ENCODE measurements around the gene ZFYVE28.

ZFYVE28 gene

DNA sequence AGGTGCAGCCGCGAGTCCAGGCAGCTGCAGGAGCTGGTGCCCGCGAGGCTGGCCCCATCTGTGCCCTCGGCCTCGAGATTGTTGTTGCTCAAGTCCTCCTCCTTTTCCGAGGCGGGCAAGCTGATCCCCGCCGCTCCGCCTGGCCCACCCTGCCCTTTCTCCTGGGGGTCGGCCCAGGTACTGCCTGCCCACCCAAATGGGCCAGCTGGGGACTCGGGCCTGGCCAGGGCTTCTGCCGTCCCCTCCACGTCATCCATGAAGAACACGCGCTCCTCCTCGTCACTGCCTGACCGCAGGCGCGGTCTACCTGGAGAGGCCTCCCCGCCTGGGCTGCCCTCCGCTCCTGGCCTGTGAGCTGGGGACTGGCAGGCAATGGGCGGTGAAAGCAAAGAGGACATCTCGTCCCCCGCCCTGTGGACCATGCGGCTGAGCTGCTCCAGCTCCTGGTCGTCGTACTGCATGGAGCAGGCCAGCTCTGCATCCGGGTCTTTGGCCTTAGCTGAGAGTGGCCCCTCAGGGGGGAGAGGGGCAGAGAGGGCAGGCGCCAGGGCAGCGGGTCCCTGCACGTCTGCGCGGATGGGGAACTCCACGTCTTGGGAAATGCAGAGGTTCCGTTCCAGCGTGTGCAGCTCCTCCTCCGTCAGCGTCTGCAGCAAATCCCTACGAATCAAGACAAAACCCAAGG is 113.4 kb downstream of the ZFYVE28 start:
- no peak for DNase-seq (ENCODE audit: low spot score)
- in situ Hi-C loops (cut with MboI; ENCODE audit: low pct_unique_long_range_greater_than_20kb, low sequenced_read_pairs, unreplicated experiment), result no loop called here
- TF ChIP-seq, protein P1, sequence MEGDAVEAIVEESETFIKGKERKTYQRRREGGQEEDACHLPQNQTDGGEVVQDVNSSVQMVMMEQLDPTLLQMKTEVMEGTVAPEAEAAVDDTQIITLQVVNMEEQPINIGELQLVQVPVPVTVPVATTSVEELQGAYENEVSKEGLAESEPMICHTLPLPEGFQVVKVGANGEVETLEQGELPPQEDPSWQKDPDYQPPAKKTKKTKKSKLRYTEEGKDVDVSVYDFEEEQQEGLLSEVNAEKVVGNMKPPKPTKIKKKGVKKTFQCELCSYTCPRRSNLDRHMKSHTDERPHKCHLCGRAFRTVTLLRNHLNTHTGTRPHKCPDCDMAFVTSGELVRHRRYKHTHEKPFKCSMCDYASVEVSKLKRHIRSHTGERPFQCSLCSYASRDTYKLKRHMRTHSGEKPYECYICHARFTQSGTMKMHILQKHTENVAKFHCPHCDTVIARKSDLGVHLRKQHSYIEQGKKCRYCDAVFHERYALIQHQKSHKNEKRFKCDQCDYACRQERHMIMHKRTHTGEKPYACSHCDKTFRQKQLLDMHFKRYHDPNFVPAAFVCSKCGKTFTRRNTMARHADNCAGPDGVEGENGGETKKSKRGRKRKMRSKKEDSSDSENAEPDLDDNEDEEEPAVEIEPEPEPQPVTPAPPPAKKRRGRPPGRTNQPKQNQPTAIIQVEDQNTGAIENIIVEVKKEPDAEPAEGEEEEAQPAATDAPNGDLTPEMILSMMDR (IDR thresholded peaks at IDR 0.05; ENCODE audit: extremely low read depth, insufficient read depth, missing control alignments), result no peak

DNA sequence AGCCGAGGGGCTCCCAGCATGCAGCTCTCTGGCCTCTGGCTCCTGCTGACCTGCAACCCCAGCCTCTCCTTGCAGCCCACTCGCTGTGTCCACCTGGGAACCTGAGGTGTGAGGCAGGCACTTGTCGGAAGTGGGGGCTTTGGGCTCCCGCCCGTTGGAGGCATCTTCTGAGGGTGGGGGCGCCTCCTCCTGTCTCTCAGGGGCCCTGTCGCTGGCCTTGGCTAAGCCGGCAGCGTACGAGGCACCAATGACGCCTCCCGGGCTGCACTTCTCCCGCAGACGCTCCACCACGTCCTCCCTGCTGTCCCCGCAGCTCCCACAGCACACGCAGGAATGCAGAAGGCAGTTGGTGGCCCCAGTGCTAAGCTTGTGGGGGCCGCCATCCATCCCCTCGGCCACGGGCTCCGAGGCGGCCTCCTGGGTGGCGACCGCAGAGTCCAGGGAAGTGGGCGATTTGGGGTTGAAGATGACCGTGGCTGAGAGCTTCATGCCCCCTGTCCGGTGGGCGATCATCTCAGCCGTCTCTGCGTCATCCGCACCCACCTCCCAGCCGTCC is 114.0 kb downstream of the ZFYVE28 start:
- DNase-seq (ENCODE audit: low spot score), result no peak
- in situ Hi-C loops (cut with MboI; ENCODE audit: low pct_unique_long_range_greater_than_20kb, low sequenced_read_pairs, unreplicated experiment), result no loop called here
- TF ChIP-seq, protein P1 (IDR thresholded peaks at IDR 0.05; ENCODE audit: extremely low read depth, insufficient read depth, missing control alignments), result no peak

DNA sequence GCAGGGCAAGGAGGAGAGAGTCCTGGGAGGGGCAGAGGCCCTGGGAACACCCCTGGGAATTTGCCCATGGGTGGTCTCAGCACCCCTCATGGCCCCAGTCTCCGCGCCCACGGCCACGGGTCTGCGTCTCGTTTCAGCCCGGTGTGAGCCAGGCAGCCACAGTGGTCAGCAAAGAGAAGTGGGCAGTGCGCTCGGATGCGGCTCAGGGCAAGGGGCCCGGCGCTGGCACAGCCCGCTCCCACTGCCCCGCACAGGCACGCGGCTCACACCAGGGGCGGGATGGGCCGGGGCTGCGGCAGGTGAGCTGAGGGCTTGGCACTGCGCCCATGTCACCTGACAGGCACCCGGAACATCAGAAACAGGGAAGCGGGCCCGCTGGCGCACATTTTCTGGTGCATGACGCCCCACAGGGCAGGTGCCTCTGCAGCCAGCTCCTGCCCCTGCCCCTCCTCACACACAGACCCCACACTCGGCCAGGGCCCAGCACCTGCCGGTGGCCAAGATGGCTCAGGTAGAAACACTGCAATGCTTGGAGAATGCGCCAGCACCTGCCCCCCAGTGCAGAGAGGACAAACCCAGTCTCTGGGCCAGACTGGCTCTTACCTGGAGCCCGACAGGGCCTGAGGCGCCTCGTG is 114.6 kb downstream of the ZFYVE28 start:
- DNase-seq (ENCODE audit: low spot score), result no peak
- TF ChIP-seq, protein P1 (IDR thresholded peaks at IDR 0.05; ENCODE audit: extremely low read depth, insufficient read depth, missing control alignments), result no peak

DNA sequence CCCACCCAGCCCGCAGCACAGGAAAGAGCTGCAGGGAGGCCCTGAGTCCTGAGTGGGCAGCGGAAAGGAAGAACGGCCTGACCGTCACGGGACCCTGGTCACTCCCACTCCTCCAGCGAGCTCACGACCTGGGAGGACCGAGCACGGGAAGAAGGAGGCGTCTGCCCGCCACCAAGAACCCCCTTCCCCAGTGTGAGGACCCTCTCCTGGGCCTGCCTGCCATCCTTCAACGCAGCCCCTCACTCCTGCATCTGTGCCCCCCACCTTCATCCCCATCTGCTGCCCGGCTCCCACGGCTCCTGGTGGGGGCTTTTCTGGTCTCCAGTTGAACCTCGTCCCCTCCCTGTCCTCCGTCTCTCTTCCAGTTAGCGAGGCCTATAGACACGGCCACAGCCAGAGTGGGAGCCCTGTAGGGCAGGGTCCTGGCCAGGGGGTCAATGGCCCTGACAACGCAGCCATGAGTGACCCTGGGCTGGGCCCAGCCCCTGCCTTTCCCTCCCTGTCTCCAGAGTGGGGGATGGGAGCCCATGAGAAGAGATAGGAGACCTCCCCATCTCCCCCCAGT is 115.2 kb downstream of the ZFYVE28 start:
- TF ChIP-seq, protein P1 (IDR thresholded peaks at IDR 0.05; ENCODE audit: extremely low read depth, insufficient read depth, missing control alignments), result no peak
- no peak for DNase-seq (ENCODE audit: low spot score)
- in situ Hi-C loops (cut with MboI; ENCODE audit: low pct_unique_long_range_greater_than_20kb, low sequenced_read_pairs, unreplicated experiment), result no loop called here

More for the DNA sequence above, 114.6 kb downstream of the ZFYVE28 start:
- in situ Hi-C loops (cut with MboI; ENCODE audit: low pct_unique_long_range_greater_than_20kb, low sequenced_read_pairs, unreplicated experiment), result no loop called here

DNA sequence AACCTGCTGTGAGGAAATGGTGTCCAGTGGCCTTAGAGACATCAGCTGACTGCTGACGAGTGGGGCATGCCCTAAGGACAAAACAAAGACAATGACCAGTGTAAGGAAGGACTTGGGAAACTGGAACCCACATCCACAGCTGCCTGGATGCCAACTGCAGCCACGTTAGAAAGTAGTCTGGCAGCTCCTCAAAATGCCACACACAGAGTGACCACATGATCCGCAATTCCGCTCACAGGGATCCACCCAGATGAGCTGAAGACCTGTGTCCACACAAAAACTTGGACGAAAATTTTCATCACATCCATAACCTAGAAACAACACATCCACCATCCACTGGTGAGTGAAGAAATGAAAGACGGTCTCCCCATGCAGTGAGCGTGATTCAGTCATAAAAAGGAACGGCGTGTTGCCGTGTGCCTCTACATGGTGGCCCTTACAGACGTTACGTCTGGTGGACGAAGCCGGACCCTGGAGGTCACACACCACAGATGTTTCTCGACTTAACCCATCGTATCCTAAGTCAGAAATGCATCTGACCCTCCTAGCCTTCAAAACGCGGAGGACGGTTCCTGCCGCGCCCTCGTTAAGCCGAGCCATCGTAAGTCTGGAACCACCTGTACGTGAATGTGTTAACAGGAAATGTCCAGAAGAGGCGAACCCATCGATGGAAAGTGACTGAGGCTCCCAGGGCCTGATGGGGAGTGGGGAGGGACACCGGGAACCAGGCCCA is 115.9 kb downstream of the ZFYVE28 start:
- in situ Hi-C loops (cut with MboI; ENCODE audit: low pct_unique_long_range_greater_than_20kb, low sequenced_read_pairs, unreplicated experiment), result no loop called here
- TF ChIP-seq, protein P1 (IDR thresholded peaks at IDR 0.05; ENCODE audit: extremely low read depth, insufficient read depth, missing control alignments), result no peak
- DNase-seq (ENCODE audit: low spot score), result no peak

DNA sequence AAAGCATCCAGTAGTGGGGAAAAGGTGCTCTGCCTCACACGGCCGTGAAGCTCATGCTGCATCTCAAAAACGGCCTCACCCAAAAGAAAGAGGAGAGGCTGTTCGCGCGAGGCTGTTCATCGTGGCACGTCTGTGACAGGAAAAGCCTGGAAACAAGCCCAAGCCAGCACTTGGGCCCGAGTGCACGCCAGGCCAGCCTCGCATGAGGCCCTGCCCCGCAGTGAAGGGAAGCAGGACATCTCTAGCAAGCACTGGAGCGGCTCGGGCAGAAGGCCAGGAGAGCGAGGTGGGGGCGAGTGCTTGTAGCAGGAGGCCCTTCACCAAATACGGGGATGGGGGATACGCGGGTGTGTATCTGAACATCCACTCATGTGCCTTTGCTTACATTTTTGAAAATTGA is 116.6 kb downstream of the ZFYVE28 start:
- TF ChIP-seq, protein P1 (IDR thresholded peaks at IDR 0.05; ENCODE audit: extremely low read depth, insufficient read depth, missing control alignments), result no peak
- DNase-seq (ENCODE audit: low spot score), result no peak
- in situ Hi-C loops (cut with MboI; ENCODE audit: low pct_unique_long_range_greater_than_20kb, low sequenced_read_pairs, unreplicated experiment), result no loop called here

Data from GM13977 (cell line).